NOMO-1 treated with DMSO at 0.1 percent for 48 hours (cell line): ENCODE data around the gene RAB11FIP3.
"Not testable (repeated sequence)": the region's sequence is repeated elsewhere in the genome, so short reads cannot be mapped to it uniquely, and the experiment has no call there.

Experiments
- DNase-seq: peaks from one replicate; lab custom pipeline; 2025; ENCODE audit not compliant: unreplicated experiment; lab: John Stamatoyannopoulos, UW

The RAB11FIP3 gene

GRCh38 chr16:460787-461186, 35.3 kb downstream of the RAB11FIP3 start:
- no peak for DNase-seq

GRCh38 chr16:463071-463470, 37.6 kb downstream of the RAB11FIP3 start:
- DNase-seq = no peak

GRCh38 chr16:466651-467050, 41.2 kb downstream of the RAB11FIP3 start:
- no peak for DNase-seq

DNA sequence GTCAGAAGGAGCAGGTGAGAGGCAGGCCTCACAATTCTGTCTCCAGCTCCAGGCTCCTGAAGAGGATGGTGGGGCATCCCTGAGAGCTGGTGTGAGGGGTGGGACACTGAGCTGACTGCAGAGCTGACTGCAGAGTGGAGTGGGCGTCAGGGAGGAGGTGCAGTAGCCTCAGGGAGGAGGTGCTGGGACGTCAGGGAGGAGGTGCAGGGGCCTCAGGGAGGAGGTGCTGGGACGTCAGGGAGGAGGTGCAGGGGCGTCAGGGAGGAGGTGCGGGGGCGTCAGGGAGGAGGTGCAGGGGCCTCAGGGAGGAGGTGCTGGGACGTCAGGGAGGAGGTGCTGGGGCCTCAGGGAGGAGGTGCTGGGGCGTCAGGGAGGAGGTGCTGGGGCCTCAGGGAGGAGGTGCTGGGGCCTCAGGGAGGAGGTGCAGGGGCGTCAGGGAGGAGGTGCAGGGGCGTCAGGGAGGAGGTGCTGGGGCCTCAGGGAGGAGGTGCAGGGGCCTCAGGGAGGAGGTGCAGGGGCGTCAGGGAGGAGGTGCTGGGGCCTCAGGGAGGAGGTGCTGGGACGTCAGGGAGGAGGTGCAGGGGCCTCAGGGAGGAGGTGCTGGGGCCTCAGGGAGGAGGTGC, 41.9 kb downstream of the RAB11FIP3 start:
- not testable (repeated sequence) for DNase-seq

GRCh38 chr16:468068-468821, 42.8 kb downstream of the RAB11FIP3 start:
- no peak for DNase-seq

GRCh38 chr16:469459-469858, 44.0 kb downstream of the RAB11FIP3 start:
- DNase-seq = not testable (repeated sequence)

DNA sequence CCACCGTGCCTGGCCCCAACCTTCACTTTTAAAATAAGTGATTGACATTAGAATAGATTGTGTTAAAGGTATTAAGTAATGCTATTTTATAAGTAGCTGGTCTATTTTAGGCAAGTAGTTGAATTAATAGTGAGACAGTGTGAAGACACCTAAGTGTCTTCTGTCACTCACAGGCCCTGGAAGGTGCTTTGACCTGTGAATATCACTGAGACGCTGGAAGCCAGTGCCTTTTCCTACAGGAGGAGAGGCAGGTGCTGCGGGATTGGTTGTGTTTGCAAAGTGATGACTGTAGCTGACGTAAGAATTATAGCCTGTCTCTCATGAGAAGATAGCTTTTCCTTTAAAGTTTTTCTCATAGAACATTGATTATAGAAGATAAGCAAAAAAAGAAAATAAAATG, 45.0 kb downstream of the RAB11FIP3 start:
- no peak for DNase-seq

GRCh38 chr16:471353-472198, 46.1 kb downstream of the RAB11FIP3 start:
- DNase-seq = no peak

GRCh38 chr16:472199-472504, 46.7 kb downstream of the RAB11FIP3 start:
- DNase-seq = no peak

- DNase-seq = no peak
These were observed 47.9 kb downstream of the RAB11FIP3 start for GRCh38 chr16:473046-474043.

GRCh38 chr16:474420-475122, 49.1 kb downstream of the RAB11FIP3 start:
- no peak for DNase-seq

GRCh38 chr16:476039-476438, 50.6 kb downstream of the RAB11FIP3 start:
- no peak for DNase-seq

- DNase-seq = no peak
These were observed 52.1 kb downstream of the RAB11FIP3 start for GRCh38 chr16:477301-478157.

DNA sequence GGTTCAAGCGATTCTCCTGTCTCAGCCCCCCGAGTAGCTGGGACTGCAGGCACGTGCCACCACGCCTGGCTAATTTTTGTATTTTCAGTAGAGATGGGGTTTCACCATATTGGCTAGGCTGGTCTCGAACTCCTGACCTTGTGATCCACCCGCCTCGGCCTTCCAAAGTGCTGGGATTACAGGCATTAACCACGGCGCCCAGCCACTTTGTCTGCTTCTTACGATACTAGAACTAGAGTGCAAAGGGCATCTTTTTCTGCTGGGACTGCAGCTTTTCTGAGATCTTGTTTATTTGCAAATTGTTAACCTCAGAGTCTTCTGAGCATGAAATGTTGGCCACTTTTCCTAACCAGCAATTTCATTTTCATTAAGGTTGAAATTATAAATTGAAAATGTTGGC, 52.8 kb downstream of the RAB11FIP3 start:
- DNase-seq = not testable (repeated sequence)

GRCh38 chr16:482468-483185, 57.2 kb downstream of the RAB11FIP3 start:
- DNase-seq = no peak

DNA sequence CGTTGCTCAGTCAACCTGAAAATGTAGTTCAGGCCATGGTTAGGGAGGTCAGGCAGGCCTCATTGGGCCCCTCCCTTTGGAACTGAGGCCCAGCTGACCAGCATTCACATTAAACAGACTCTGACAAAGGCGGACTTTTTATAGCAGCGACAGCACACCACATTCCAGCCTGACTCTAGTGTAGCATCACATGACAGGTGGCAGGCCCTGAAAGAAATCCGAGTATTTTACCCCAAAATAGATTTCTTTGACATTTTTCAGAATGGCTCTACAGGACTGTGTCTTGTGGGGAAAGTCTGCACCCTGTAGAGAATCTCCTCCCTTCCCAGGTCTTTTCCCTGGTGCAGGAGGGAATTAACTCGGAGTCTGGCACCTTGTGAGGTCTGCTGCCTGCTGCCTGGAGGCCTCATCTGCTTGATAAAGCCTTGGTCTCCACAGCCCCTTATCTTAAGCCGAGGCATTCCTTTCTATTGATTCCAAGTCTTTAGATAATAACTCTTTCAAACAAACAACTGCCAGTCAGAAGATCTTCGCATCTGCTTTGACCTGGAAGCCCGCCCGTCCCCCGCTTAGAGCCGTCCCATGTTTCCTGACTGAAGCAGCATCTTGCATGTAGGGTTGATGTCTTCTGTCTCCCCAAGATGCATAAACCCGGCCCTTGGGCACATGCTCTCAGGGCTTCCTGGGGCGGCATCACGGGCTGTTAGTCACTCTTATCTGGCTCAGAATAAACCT, 58.1 kb downstream of the RAB11FIP3 start:
- DNase-seq = no peak

GRCh38 chr16:489606-490005, 64.2 kb downstream of the RAB11FIP3 start:
- no peak for DNase-seq

GRCh38 chr16:490768-491167, 65.3 kb downstream of the RAB11FIP3 start:
- DNase-seq = no peak
